ENCODE data around the gene RNF217. TPM values are rescaled to one million over a fixed set of nuclear protein-coding genes. Genes with fewer than 3 reads are reported as not detected.
"Not testable (repeated sequence)": the region's sequence is repeated elsewhere in the genome, so short reads cannot be mapped to it uniquely, and the experiment has no call there.

RNF217 gene
- total RNA-seq, 1 donor from 2014 or later = 8.7 TPM

DNA sequence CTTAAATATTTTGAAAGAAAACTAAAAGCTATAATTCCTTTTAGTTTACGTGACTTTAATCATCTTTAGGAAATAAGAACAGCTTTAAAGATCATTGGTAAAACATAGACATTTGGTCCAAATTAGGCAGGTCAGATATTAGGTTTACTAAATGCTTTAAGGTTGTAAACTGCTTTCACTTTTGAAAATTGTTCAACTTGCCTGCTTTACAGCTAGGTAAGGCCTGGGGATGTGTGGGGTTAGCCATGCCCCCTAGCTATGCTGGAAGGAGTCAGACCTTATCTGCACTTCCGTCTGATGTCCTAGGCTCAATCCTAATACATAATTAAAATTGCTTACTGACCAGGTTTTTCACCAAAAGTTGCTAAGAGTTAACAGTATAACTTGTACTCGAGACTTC lies 160.8 kb downstream of the RNF217 start:
- Mint-ChIP-seq H3K4me1 (no peaks in the 10 kb centered on the region), H3K36me3 (ENCODE audit: low read depth) (no peaks in the 10 kb centered on the region), H3K9me3 (peaks cover 6% of the 10 kb centered on the region), H3K27me3 (ENCODE audit: low read depth) (no peaks in the 10 kb centered on the region), H3K27ac (ENCODE audit: unreplicated experiment) (no peak overlapping the region), H3K4me3 (no peak overlapping the region)
- DNase-seq (ENCODE audit: low read depth, low spot score) = no peak
- TF ChIP-seq, protein P1, sequence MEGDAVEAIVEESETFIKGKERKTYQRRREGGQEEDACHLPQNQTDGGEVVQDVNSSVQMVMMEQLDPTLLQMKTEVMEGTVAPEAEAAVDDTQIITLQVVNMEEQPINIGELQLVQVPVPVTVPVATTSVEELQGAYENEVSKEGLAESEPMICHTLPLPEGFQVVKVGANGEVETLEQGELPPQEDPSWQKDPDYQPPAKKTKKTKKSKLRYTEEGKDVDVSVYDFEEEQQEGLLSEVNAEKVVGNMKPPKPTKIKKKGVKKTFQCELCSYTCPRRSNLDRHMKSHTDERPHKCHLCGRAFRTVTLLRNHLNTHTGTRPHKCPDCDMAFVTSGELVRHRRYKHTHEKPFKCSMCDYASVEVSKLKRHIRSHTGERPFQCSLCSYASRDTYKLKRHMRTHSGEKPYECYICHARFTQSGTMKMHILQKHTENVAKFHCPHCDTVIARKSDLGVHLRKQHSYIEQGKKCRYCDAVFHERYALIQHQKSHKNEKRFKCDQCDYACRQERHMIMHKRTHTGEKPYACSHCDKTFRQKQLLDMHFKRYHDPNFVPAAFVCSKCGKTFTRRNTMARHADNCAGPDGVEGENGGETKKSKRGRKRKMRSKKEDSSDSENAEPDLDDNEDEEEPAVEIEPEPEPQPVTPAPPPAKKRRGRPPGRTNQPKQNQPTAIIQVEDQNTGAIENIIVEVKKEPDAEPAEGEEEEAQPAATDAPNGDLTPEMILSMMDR (conservative IDR thresholded peaks at IDR 0.05) = no peak

GRCh38 chr6:125123468-125124048 lies 161.3 kb downstream of the RNF217 start:
- H3K27me3 Mint-ChIP-seq (ENCODE audit: low read depth) = no peaks in the 10 kb centered on the region
- no peak overlapping the region for H3K27ac Mint-ChIP-seq (ENCODE audit: unreplicated experiment)
- H3K4me1 Mint-ChIP-seq = no peaks in the 10 kb centered on the region
- TF ChIP-seq, protein P1 (conservative IDR thresholded peaks at IDR 0.05) = no peak
- DNase-seq (ENCODE audit: low read depth, low spot score) = no peak
- H3K36me3 Mint-ChIP-seq (ENCODE audit: low read depth) = no peaks in the 10 kb centered on the region
- H3K9me3 Mint-ChIP-seq = peaks cover 6% of the 10 kb centered on the region
- no peak overlapping the region for H3K4me3 Mint-ChIP-seq

DNA sequence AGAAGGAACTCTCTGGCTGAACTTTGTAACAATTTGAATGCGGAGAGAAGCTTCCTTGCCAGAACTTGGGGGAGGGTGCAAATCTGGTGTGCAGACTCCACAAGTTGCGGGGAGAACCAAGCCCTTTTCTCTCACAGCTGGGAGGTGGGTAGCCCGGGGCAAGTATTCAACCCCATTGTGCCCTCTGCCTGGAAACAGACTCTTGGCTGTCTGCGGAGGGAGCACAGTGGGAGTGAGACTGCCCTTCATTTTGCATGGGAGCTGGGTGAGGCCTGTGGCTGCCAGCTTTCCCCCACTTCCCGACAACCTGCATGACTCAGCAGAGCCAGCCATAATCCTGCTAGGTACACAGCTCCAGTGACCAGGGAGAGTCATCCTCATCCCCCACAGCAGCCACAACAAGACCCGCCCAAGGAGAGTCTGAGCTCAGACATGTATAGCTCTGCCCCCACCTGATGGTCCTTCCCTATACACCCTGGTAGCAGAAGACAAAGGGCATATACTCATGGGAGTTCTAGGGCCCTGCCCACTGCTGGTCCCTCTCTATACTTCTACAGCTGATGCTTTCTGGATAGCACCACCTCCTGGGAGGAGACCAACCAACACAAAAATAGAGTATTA lies 161.9 kb downstream of the RNF217 start:
- Mint-ChIP-seq H3K27me3 (ENCODE audit: low read depth) (no peaks in the 10 kb centered on the region), H3K36me3 (ENCODE audit: low read depth) (no peaks in the 10 kb centered on the region), H3K4me3 (no peak overlapping the region), H3K9me3 (peaks cover 6% of the 10 kb centered on the region), H3K4me1 (no peaks in the 10 kb centered on the region), H3K27ac (ENCODE audit: unreplicated experiment) (no peak overlapping the region)
- no peak for DNase-seq (ENCODE audit: low read depth, low spot score)
- TF ChIP-seq, protein P1 (conservative IDR thresholded peaks at IDR 0.05) = no peak

- not testable (repeated sequence) for H3K4me1 Mint-ChIP-seq; H3K9me3 Mint-ChIP-seq; H3K27me3 Mint-ChIP-seq (ENCODE audit: low read depth); H3K36me3 Mint-ChIP-seq (ENCODE audit: low read depth); H3K27ac Mint-ChIP-seq (ENCODE audit: unreplicated experiment); DNase-seq (ENCODE audit: low read depth, low spot score); H3K4me3 Mint-ChIP-seq
Measured at GRCh38 chr6:125125856-125126255, 163.6 kb downstream of the RNF217 start.

- Mint-ChIP-seq H3K4me1 (no peaks in the 10 kb centered on the region), H3K27me3 (ENCODE audit: low read depth) (no peaks in the 10 kb centered on the region), H3K9me3 (peaks cover 6% of the 10 kb centered on the region), H3K4me3 (no peak overlapping the region), H3K27ac (ENCODE audit: unreplicated experiment) (no peak overlapping the region), H3K36me3 (ENCODE audit: low read depth) (no peaks in the 10 kb centered on the region)
- no peak for DNase-seq (ENCODE audit: low read depth, low spot score)
- TF ChIP-seq, protein P1 (conservative IDR thresholded peaks at IDR 0.05) = no peak
Measured at GRCh38 chr6:125129354-125129753, 167.1 kb downstream of the RNF217 start.

- Mint-ChIP-seq H3K27me3 (ENCODE audit: low read depth) (no peaks in the 10 kb centered on the region), H3K27ac (ENCODE audit: unreplicated experiment) (no peak overlapping the region), H3K36me3 (ENCODE audit: low read depth) (no peaks in the 10 kb centered on the region), H3K4me1 (no peaks in the 10 kb centered on the region), H3K4me3 (no peak overlapping the region), H3K9me3 (no peaks in the 10 kb centered on the region)
- TF ChIP-seq, protein P1 (conservative IDR thresholded peaks at IDR 0.05) = no peak
- no peak for DNase-seq (ENCODE audit: low read depth, low spot score)
Measured at GRCh38 chr6:125132058-125132457, 169.8 kb downstream of the RNF217 start.
